ENCODE data around the gene NAA40. TPM values are rescaled to one million over a fixed set of nuclear protein-coding genes. Genes with fewer than 3 reads are reported as not detected.

NAA40 gene
- total RNA-seq, 3 donors from 2014 or later = 5.9 to 27.4 (median 19.7) TPM

DNA sequence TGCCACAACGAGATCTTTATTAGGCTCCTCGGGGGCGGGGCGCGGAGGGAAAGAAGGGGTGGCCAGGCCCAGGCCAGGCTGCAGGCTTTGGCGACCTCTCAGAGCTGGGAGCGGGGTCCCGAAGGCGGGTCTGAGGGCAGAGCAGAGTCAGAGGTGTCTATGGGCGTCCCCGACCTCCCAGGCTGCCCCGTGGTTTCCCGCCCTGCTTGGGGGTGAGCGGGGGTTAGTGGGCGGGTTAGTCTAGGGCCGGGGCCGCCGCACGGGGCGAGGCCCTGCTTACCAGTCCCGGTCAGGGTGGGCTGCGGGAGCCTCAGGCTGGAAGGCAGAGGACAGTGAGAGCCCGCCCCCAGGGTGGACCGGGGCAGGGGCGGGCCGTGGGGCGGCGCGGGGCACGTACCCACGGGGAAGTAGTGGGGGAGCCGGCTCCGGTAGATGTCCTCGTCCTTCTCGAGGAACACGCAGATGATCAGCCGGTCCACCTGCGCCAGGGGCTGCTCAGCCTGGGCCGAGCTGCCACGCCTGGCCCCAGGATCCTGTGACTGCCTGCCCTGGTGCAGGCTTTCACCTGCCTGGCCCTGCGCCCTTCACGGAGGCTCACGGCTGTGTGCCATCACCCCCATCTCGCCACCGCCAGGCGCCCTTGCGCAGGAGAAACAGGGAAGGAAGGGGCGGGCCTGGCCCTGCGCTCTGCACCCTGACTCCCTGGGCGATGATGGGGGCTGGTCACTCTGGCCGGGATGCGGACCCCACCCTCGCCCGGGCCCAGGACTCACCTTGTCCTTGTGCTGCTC, 60.0 kb downstream of the NAA40 start:
- Histone ChIP-seq H3K36me3 (no peaks in the 10 kb centered on the region), H3K4me1 (peaks cover 15 to 17% of the 10 kb centered on the region in 2 donors), H3K27ac (peak overlapping the region in 1 of 2 donors; percentile 12), H3K27me3 (no peaks in the 10 kb centered on the region), H3K4me3 (peak overlapping the region; percentile 27 to 67 (median 45)), H3K9me3 (no peaks in the 10 kb centered on the region)
- no peak for TF ChIP-seq POLR2AphosphoS5 (IDR thresholded peaks at IDR 0.05)
- TF ChIP-seq, protein P1, sequence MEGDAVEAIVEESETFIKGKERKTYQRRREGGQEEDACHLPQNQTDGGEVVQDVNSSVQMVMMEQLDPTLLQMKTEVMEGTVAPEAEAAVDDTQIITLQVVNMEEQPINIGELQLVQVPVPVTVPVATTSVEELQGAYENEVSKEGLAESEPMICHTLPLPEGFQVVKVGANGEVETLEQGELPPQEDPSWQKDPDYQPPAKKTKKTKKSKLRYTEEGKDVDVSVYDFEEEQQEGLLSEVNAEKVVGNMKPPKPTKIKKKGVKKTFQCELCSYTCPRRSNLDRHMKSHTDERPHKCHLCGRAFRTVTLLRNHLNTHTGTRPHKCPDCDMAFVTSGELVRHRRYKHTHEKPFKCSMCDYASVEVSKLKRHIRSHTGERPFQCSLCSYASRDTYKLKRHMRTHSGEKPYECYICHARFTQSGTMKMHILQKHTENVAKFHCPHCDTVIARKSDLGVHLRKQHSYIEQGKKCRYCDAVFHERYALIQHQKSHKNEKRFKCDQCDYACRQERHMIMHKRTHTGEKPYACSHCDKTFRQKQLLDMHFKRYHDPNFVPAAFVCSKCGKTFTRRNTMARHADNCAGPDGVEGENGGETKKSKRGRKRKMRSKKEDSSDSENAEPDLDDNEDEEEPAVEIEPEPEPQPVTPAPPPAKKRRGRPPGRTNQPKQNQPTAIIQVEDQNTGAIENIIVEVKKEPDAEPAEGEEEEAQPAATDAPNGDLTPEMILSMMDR (IDR thresholded peaks at IDR 0.05) = no peak
- TF ChIP-seq POLR2A (IDR thresholded peaks at IDR 0.05) = no peak
- intact Hi-C loops (cut with DNase I; ENCODE audit: low total_unique reads) = loop anchor here (5.0 kb wide), 1 partner anchor 149 kb away; no protein-coding TSS in a partner anchor
- DNase-seq (ENCODE audit: low spot score in 2 of 2) = no peak

DNA sequence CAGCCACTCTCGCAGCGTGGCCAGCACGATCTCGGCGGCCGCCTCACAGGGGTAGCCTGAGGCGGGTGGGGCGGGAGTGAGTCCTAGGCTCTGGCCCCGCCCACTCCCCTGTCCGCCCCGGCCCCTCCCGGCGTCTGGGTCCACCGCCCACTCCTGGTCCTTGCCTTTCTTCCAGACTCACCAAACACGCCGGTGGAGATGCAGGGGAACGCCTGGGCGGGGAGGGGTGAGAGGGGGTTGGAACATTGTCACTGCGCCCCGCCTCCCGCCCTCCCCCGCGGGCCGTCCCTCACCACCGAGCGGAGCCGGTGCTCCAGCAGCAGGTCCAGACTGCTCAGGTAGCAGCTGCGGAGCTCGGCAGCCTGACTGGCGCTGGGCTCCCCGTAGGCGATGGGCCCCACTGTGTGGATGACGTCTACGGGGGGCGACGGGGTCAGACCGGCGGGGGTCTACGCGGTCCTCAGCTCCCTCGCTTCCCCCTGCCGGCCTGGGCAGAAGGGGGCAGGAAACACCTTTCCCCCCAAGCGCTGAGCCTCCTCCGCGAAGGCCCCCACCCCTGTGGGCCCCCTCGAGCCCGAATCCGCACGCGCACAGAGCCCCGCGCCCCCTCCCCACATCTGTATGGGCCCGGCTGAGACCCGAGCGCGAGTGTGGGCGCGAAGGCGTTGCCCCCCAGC, 60.7 kb downstream of the NAA40 start:
- H3K27ac ChIP-seq = peak overlapping the region in 1 of 2 donors; percentile 12

DNA sequence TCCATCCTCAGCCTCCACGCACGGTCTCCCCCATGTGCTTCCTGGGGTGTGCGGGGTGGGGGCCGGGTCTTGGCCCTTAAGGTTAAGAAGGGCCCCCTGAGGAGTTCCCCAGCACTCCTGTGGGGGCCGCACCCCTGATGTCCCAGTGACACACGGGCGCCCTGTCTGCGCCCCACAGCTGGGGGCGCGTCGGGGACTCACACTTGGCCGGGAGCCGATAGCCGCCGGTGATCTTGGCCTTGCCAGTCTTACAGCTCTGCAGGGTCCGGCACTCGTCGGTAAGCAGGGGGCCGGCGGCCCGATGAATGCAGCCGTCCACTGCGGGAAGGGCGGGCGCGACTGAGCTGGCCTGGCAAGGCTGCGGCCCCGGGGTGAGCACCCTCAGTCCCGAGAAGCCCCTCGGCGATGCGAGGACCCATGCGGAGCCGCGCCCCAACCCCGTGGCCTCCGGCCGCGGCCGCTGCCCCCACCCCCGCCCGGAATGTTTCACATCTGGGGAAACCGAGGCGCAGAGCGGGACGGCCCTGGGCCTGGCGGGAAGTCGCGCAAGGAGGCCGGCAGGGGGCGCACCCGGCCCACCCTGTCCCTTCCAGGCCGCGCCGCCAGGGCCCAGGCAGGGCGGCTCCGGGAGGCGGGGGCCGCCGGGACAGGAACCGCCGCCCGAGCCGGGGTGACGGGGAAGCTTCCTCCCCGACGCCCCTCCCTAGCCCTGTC, 61.4 kb downstream of the NAA40 start:
- DNase-seq (ENCODE audit: low spot score in 2 of 2) = peak; percentile 44 to 65
- intact Hi-C loops (cut with DNase I; ENCODE audit: low total_unique reads) = no loop called here
- no peak overlapping the region for H3K27ac ChIP-seq
- TF ChIP-seq, protein P1 (IDR thresholded peaks at IDR 0.05) = peak; percentile 37 to 91 (median 49)
- no peak for TF ChIP-seq POLR2A (IDR thresholded peaks at IDR 0.05)
- H3K9me3 ChIP-seq = no peaks in the 10 kb centered on the region
- H3K4me3 ChIP-seq = peak overlapping the region; percentile 27 to 67 (median 45)
- H3K4me1 ChIP-seq = peaks cover 15 to 17% of the 10 kb centered on the region in 2 donors
- H3K36me3 ChIP-seq = no peaks in the 10 kb centered on the region
- no peaks in the 10 kb centered on the region for H3K27me3 ChIP-seq

More for the DNA sequence above, 60.7 kb downstream of the NAA40 start:
- Histone ChIP-seq H3K36me3 (no peaks in the 10 kb centered on the region), H3K9me3 (no peaks in the 10 kb centered on the region), H3K27me3 (no peaks in the 10 kb centered on the region), H3K4me3 (peak overlapping the region; percentile 27 to 67 (median 45)), H3K4me1 (peaks cover 15 to 17% of the 10 kb centered on the region in 2 donors)
- TF ChIP-seq POLR2A (IDR thresholded peaks at IDR 0.05) (no peak), POLR2AphosphoS5 (IDR thresholded peaks at IDR 0.05) (no peak)
- TF ChIP-seq, protein P1 (IDR thresholded peaks at IDR 0.05) = no peak
- intact Hi-C loops (cut with DNase I; ENCODE audit: low total_unique reads) = loop anchor here (5.0 kb wide), 1 partner anchor 148 kb away; no protein-coding TSS in a partner anchor
- peak; percentile 80 to 83 for DNase-seq (ENCODE audit: low spot score in 2 of 2)

DNA sequence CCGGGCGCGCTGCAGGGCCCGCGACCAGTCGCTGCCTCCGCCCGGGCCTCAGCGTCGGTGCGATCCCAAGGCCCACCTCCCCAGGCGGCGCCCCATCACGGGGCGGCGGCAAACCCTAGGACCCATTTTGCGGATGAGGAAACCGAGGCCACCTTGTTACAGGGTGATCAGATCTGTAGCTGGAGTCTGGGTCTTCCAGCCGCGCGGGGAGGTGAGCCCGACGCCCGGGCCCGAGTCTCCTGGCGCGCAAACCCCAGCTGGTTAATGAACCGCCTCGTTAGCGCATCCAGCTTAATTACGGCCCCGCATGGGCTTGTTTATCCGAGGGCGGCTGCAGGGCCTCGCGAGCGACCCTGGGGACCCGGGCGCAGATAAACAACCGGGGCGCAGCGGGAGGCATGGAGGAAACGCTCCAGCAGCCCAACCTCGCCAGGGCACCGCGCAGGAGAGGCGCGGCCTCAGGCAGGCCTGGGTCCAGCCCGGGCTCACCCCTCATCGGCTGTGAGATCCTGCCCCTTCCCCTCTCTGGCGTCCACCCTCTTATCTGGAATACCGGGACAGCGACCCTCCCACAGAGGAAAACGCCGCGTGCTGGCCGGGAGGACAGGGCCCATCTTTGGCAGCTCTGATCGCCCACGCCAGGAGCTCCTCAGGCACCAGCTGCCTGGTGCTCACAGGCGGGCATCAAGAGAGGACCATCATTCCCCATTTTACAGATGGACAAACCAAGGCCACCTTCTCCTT, 62.1 kb downstream of the NAA40 start:
- Histone ChIP-seq H3K4me3 (peak overlapping the region; percentile 27 to 67 (median 45)), H3K27ac (no peak overlapping the region), H3K9me3 (no peaks in the 10 kb centered on the region), H3K36me3 (no peaks in the 10 kb centered on the region), H3K27me3 (no peaks in the 10 kb centered on the region), H3K4me1 (peaks cover 15 to 17% of the 10 kb centered on the region in 2 donors)
- intact Hi-C loops (cut with DNase I; ENCODE audit: low total_unique reads) = no loop called here
- no peak for TF ChIP-seq POLR2AphosphoS5 (IDR thresholded peaks at IDR 0.05)
- TF ChIP-seq, protein P1 (IDR thresholded peaks at IDR 0.05) = no peak
- no peak for TF ChIP-seq POLR2A (IDR thresholded peaks at IDR 0.05)
- DNase-seq (ENCODE audit: low spot score in 2 of 2) = no peak
